Measurements from ENCODE around the gene LRRC14B. TPM values are rescaled to one million over a fixed set of nuclear protein-coding genes. Genes with fewer than 3 reads are reported as not detected.

Gene LRRC14B
- total RNA-seq, 1 donor from 2014 or later = 93.4 TPM

DNA sequence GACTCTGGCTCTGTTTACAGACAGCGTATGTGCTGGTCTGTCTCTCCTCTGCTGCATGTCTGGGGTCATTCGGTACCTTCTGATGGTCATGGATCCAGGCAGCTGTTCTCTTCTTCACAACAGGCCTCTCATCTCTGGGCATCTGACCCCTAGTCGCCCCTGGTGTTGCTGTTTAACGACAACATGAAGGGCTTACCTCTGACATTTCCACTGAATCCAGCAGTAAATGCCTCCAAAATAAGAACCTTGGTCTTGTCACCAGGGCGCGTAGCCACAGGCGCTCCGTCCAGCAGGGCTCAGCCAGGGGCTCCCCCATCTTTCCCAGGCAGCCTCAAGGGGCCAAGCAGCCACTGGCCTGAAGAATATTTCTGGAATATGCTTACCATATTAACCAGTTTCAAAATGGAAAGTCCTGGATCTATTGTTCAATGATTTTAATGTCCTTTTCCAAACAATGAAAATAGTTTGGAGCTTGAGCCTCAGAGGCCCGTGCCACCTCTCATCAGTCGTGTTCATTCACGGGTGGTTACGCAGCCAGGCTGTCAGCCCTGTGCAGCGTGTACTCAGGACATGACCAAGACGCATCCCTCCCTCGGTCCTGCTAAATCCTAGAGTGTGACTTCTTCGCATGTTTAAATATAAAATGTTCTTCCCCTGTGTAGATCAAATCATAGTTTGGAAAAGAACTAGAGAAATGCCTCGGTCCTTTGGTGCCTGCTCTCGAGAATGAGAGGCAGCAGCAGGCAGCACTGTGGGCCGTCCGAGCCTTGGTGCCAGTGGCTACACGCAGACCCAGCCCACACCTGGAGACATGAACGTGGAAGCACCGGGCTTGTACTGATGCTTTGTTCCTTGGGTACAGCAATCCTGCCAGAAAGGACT, 30.1 kb upstream of the LRRC14B start:
- no peak for DNase-seq
- Histone ChIP-seq H3K27ac (replicated peaks) (no peak overlapping the region), H3K36me3 (no peaks in the 10 kb centered on the region), H3K9me3 (replicated peaks) (no peaks in the 10 kb centered on the region), H3K4me3 (no peak overlapping the region), H3K4me1 (no peaks in the 10 kb centered on the region), H3K27me3 (ENCODE audit: low read depth) (peaks cover 48% of the 10 kb centered on the region)
- intact Hi-C loops (cut with micrococcal nuclease) = no loop called here
- TF ChIP-seq, protein P1, sequence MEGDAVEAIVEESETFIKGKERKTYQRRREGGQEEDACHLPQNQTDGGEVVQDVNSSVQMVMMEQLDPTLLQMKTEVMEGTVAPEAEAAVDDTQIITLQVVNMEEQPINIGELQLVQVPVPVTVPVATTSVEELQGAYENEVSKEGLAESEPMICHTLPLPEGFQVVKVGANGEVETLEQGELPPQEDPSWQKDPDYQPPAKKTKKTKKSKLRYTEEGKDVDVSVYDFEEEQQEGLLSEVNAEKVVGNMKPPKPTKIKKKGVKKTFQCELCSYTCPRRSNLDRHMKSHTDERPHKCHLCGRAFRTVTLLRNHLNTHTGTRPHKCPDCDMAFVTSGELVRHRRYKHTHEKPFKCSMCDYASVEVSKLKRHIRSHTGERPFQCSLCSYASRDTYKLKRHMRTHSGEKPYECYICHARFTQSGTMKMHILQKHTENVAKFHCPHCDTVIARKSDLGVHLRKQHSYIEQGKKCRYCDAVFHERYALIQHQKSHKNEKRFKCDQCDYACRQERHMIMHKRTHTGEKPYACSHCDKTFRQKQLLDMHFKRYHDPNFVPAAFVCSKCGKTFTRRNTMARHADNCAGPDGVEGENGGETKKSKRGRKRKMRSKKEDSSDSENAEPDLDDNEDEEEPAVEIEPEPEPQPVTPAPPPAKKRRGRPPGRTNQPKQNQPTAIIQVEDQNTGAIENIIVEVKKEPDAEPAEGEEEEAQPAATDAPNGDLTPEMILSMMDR (IDR thresholded peaks at IDR 0.05; ENCODE audit: borderline replicate concordance) = no peak

DNA sequence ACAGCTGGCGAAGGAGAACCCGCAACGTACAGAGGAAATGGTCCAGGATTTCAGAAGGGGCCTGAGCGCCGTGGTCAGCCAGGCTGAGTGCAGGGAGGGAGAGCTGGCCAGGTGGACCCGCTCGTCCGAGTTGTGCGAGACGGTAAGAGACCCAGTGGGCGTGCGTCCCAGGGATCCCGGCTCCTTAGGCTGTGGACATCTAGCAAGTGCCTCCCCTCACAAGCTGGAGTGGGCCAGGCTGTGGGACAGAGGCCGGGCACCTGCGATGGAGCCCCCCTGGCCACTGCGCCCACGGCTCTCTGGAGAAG, 29.5 kb upstream of the LRRC14B start:
- Histone ChIP-seq H3K27ac (replicated peaks) (no peak overlapping the region), H3K36me3 (no peaks in the 10 kb centered on the region), H3K4me1 (no peaks in the 10 kb centered on the region), H3K4me3 (no peak overlapping the region), H3K27me3 (ENCODE audit: low read depth) (peaks cover 42% of the 10 kb centered on the region), H3K9me3 (replicated peaks) (no peaks in the 10 kb centered on the region)
- intact Hi-C loops (cut with micrococcal nuclease) = no loop called here
- TF ChIP-seq, protein P1 (IDR thresholded peaks at IDR 0.05; ENCODE audit: borderline replicate concordance) = no peak
- no peak for DNase-seq

DNA sequence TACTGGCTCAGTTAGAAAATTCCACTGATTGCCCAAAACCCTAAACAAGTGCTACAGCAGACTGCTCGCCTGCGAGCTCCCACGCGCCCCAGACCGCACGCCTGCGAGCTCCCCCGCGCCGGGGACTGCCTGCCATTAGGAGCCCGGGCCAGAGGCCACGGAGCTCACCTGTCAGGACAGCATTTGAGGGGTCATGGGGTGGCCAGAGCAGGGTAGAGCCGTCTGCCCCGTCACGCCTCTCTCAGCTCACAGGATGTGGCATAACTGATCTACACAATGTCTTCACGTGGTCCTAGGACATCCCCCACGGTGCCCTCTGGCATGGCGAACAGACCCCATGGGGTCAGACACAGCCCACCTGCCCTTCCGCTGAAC, 29.1 kb upstream of the LRRC14B start:
- H3K27me3 ChIP-seq (ENCODE audit: low read depth) = peaks cover 41% of the 10 kb centered on the region
- TF ChIP-seq, protein P1 (IDR thresholded peaks at IDR 0.05; ENCODE audit: borderline replicate concordance) = no peak
- H3K4me1 ChIP-seq = no peaks in the 10 kb centered on the region
- no peak overlapping the region for H3K4me3 ChIP-seq
- H3K36me3 ChIP-seq = no peaks in the 10 kb centered on the region
- no peaks in the 10 kb centered on the region for H3K9me3 ChIP-seq (replicated peaks)
- intact Hi-C loops (cut with micrococcal nuclease) = no loop called here
- DNase-seq = no peak
- no peak overlapping the region for H3K27ac ChIP-seq (replicated peaks)

DNA sequence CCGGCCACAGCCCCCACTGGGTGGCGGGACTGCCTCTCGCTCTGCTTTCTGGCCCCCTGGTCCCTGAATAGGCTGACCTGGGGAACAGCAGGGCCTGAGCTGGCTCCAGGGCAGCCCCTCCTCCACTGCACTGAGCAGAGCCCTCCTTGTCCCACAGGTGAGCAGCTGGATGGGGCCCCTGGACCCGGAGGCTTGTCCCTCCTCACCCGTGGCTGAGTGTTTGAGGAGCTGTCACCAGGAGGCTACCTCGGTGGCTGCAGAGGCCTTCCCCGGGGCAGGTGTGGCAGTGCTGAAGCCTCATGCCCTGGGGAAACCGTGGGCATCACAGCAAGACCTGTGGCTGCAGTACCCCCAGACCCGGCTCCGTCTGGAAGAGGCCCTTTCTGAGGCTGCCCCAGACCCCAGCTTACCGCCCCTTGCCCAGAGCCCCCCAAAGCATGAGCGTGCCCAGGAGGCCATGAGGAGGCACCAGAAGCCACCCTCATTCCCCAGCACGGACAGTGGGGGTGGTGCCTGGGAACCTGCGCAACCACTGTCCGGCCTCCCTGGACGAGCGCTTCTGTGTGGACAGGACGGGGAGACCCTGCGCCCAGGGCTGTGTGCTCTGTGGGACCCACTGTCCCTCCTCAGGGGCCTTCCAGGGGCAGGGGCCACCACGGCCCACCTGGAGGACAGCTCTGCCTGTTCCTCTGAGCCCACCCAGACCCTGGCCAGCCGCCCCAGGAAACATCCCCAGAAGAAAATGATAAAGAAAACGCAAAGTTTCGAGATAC, 28.5 kb upstream of the LRRC14B start:
- H3K27me3 ChIP-seq (ENCODE audit: low read depth) = peaks cover 40% of the 10 kb centered on the region
- TF ChIP-seq, protein P1 (IDR thresholded peaks at IDR 0.05; ENCODE audit: borderline replicate concordance) = no peak
- DNase-seq = no peak
- no peak overlapping the region for H3K27ac ChIP-seq (replicated peaks)
- no peaks in the 10 kb centered on the region for H3K36me3 ChIP-seq
- no peak overlapping the region for H3K4me3 ChIP-seq
- intact Hi-C loops (cut with micrococcal nuclease) = no loop called here
- no peaks in the 10 kb centered on the region for H3K4me1 ChIP-seq
- H3K9me3 ChIP-seq (replicated peaks) = no peaks in the 10 kb centered on the region

DNA sequence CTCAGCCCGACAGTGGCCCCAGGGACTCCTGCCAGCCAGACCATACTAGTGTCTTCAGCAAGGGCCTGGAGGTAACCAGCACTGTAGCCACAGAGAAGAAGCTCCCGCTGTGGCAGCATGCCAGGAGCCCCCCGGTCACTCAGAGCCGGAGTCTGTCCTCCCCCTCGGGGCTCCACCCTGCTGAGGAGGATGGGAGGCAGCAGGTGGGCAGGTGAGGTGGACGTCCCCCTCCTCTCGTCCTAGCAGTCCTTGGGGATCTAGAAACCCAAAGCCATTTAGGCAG, 28.0 kb upstream of the LRRC14B start:
- peaks cover 2% of the 10 kb centered on the region for H3K4me1 ChIP-seq
- no peak for DNase-seq
- no peak overlapping the region for H3K27ac ChIP-seq (replicated peaks)
- no peaks in the 10 kb centered on the region for H3K36me3 ChIP-seq
- intact Hi-C loops (cut with micrococcal nuclease) = no loop called here
- TF ChIP-seq, protein P1 (IDR thresholded peaks at IDR 0.05; ENCODE audit: borderline replicate concordance) = no peak
- H3K4me3 ChIP-seq = no peak overlapping the region
- H3K9me3 ChIP-seq (replicated peaks) = no peaks in the 10 kb centered on the region
- peaks cover 37% of the 10 kb centered on the region for H3K27me3 ChIP-seq (ENCODE audit: low read depth)

Data from left ventricle myocardium inferior (tissue), 1 donor.